Measurements from ENCODE around the gene PCYT1A. TPM values are rescaled to one million over a fixed set of nuclear protein-coding genes. Genes with fewer than 3 reads are reported as not detected.

The PCYT1A gene
- total and polyA plus RNA-seq, 4 donors = 21.2 to 67.4 (median 42.7) TPM

DNA sequence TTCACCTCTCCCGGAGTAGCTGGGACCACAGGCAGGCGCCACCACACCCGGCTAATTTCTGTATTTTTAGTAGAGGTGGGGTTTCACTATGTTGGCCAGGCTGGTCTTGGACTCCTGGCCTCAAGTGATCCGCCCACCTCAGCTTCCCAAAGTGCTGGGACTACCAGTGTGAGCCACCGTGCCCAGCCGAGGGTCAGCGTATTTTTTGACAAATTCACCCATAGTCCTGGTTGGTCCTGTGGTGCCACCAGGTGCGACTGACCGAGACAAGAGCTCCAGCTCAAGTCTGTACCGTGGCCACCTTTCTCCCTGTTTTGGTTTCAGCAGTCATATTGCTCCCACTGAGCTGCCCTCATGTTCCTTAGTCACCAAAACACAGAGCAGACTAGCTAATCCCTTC, 62.4 kb downstream of the PCYT1A start:
- H3K27ac ChIP-seq (ENCODE audit: low read depth in 1 of 2, low read length in 1 of 2) = no peak overlapping the region
- H3K9me3 ChIP-seq (ENCODE audit: control insufficient read depth in 4 of 4, insufficient read depth in 3 of 4, low read length in 3 of 4) = no peaks in the 10 kb centered on the region
- TF ChIP-seq, protein P1, sequence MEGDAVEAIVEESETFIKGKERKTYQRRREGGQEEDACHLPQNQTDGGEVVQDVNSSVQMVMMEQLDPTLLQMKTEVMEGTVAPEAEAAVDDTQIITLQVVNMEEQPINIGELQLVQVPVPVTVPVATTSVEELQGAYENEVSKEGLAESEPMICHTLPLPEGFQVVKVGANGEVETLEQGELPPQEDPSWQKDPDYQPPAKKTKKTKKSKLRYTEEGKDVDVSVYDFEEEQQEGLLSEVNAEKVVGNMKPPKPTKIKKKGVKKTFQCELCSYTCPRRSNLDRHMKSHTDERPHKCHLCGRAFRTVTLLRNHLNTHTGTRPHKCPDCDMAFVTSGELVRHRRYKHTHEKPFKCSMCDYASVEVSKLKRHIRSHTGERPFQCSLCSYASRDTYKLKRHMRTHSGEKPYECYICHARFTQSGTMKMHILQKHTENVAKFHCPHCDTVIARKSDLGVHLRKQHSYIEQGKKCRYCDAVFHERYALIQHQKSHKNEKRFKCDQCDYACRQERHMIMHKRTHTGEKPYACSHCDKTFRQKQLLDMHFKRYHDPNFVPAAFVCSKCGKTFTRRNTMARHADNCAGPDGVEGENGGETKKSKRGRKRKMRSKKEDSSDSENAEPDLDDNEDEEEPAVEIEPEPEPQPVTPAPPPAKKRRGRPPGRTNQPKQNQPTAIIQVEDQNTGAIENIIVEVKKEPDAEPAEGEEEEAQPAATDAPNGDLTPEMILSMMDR (IDR thresholded peaks at IDR 0.05; ENCODE audit: control extremely low read depth, extremely low read depth) = no peak
- ATAC-seq (ENCODE audit: insufficient read depth, low FRiP score) = no peak
- no peak overlapping the region for H3K4me3 ChIP-seq
- H3K27me3 ChIP-seq (ENCODE audit: control insufficient read depth in 3 of 3, insufficient read depth in 3 of 3, low read length in 2 of 3) = no peaks in the 10 kb centered on the region
- no peak for DNase-seq
- no peaks in the 10 kb centered on the region for H3K36me3 ChIP-seq (ENCODE audit: control insufficient read depth in 4 of 4, insufficient read depth in 4 of 4, low read length in 4 of 4)
- no peak overlapping the region for H3K9ac ChIP-seq (ENCODE audit: insufficient read depth in 1 of 2, low read length in 2 of 2)
- H3K4me1 ChIP-seq (ENCODE audit: control insufficient read depth in 5 of 5, insufficient read depth in 5 of 5, low read length in 5 of 5) = no peaks in the 10 kb centered on the region
- 93 to 95% methylated on average over 10 of the region's 10 CpGs for WGBS, 2 donors

DNA sequence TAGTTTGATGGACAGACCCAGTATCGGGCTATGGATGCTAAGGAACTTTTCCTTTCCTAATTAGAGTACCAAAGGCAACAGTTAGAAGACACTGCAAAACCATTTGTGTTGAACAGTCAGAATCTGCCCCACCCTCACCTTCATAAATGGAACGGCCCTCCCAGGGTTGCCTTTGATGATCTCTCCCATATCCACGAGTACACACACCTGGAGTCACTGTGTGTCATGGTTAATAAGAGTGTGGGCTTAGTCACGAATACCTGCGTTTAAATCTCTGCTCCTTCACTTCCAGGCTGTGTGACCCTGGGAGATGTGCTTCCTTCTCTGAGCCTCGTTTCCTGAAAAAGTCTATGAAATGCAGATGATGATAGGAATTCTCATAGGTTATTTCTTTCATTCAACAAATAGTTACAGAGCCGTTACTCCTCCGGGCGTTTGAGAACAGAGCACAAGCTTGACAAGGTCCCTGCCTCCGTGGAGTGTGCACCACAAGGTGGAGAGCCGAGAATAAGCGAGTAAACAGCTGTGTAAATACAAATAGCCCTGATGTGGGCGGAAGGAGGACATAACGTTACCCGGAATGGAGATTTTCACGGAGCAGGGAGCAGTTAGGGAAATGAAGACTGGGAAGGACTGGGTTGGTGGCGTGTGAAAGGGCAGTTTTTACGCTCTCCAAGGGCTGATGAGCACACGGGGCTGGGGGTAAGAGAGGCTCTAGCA, 64.5 kb downstream of the PCYT1A start:
- no peak overlapping the region for H3K9ac ChIP-seq (ENCODE audit: insufficient read depth in 1 of 2, low read length in 2 of 2)
- 64 to 79% methylated on average over 19 of the region's 19 CpGs for WGBS, 2 donors
- H3K27ac ChIP-seq (ENCODE audit: low read depth in 1 of 2, low read length in 1 of 2) = no peak overlapping the region
- H3K4me3 ChIP-seq = no peak overlapping the region
- peaks cover 0 to 3% (median 0%) of the 10 kb centered on the region in 3 donors for H3K27me3 ChIP-seq (ENCODE audit: control insufficient read depth in 3 of 3, insufficient read depth in 3 of 3, low read length in 2 of 3)
- no peaks in the 10 kb centered on the region for H3K36me3 ChIP-seq (ENCODE audit: control insufficient read depth in 4 of 4, insufficient read depth in 4 of 4, low read length in 4 of 4)
- TF ChIP-seq, protein P1 (IDR thresholded peaks at IDR 0.05; ENCODE audit: control extremely low read depth, extremely low read depth) = no peak
- no peaks in the 10 kb centered on the region for H3K9me3 ChIP-seq (ENCODE audit: control insufficient read depth in 4 of 4, insufficient read depth in 3 of 4, low read length in 3 of 4)
- ATAC-seq (ENCODE audit: insufficient read depth, low FRiP score) = no peak
- no peak for DNase-seq
- H3K4me1 ChIP-seq (ENCODE audit: control insufficient read depth in 5 of 5, insufficient read depth in 5 of 5, low read length in 5 of 5) = peaks cover 0 to 4% (median 0%) of the 10 kb centered on the region in 5 donors

DNA sequence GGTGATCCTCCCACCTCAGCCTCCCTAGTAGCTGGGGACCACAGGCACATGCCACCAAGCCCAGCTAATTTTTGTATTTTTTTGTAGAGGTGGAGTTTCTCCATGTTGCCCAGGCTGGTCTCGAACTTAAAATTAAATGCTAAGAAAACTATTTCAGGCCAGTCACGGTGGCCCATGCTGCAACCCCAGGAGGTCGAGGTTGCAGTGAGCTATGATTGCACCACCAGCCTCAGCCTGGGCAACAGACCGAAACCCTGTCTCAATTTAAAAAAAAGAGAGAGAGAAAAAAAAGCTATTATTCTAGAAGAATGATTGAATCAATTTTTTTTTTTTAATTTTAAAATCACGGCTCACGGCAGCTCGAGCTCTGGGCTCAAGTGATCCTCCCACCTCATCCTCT, 66.5 kb downstream of the PCYT1A start:
- DNase-seq (no peak), ATAC-seq (ENCODE audit: insufficient read depth, low FRiP score) (no peak)
- Histone ChIP-seq H3K9ac (ENCODE audit: insufficient read depth in 1 of 2, low read length in 2 of 2) (no peak overlapping the region), H3K9me3 (ENCODE audit: control insufficient read depth in 4 of 4, insufficient read depth in 3 of 4, low read length in 3 of 4) (no peaks in the 10 kb centered on the region), H3K27me3 (ENCODE audit: control insufficient read depth in 3 of 3, insufficient read depth in 3 of 3, low read length in 2 of 3) (peaks cover 0 to 3% (median 0%) of the 10 kb centered on the region in 3 donors), H3K36me3 (ENCODE audit: control insufficient read depth in 4 of 4, insufficient read depth in 4 of 4, low read length in 4 of 4) (no peaks in the 10 kb centered on the region), H3K27ac (ENCODE audit: low read depth in 1 of 2, low read length in 1 of 2) (no peak overlapping the region), H3K4me1 (ENCODE audit: control insufficient read depth in 5 of 5, insufficient read depth in 5 of 5, low read length in 5 of 5) (peaks cover 0 to 4% (median 0%) of the 10 kb centered on the region in 5 donors), H3K4me3 (no peak overlapping the region)
- WGBS, 2 donors = 42 to 76% methylated on average over 7 of the region's 7 CpGs
- TF ChIP-seq, protein P1 (IDR thresholded peaks at IDR 0.05; ENCODE audit: control extremely low read depth, extremely low read depth) = no peak

All from lung (tissue), 12 donors.